SK-N-SH treated with all-trans-retinoic acid at 6 μM for 48 hours (cell line): ENCODE measurements around the gene MOK.

ENCODE experiments used
- PATZ1 ChIP-seq: fragments of 250-450 bp; sonication (Bioruptor Pico); IDR thresholded peaks from 2 replicates; pipeline ENCODE4 v1.8.0; 2020; ENCODE audit warnings: mild to moderate bottlenecking, moderate library complexity, borderline replicate concordance
- ZNF8 ChIP-seq: fragments of 450-650 bp; formaldehyde crosslinking; IDR thresholded peaks from 2 replicates; pipeline ENCODE4 v1.5.0; 2020; ENCODE audit warnings: mild to moderate bottlenecking, moderate library complexity

- TF ChIP-seq PATZ1 (CRISPR knock-in tag) (no peak), ZNF8 (CRISPR knock-in tag) (no peak)
These were observed 94.4 kb downstream of the MOK start for GRCh38 chr14:102210421-102211042.
